ENCODE results near the gene POGLUT3. TPM values are rescaled to one million over a fixed set of nuclear protein-coding genes. Genes with fewer than 3 reads are reported as not detected.

POGLUT3 gene
- total RNA-seq, 2 donors from 2014 or later = 19.2 to 25.0 TPM

DNA sequence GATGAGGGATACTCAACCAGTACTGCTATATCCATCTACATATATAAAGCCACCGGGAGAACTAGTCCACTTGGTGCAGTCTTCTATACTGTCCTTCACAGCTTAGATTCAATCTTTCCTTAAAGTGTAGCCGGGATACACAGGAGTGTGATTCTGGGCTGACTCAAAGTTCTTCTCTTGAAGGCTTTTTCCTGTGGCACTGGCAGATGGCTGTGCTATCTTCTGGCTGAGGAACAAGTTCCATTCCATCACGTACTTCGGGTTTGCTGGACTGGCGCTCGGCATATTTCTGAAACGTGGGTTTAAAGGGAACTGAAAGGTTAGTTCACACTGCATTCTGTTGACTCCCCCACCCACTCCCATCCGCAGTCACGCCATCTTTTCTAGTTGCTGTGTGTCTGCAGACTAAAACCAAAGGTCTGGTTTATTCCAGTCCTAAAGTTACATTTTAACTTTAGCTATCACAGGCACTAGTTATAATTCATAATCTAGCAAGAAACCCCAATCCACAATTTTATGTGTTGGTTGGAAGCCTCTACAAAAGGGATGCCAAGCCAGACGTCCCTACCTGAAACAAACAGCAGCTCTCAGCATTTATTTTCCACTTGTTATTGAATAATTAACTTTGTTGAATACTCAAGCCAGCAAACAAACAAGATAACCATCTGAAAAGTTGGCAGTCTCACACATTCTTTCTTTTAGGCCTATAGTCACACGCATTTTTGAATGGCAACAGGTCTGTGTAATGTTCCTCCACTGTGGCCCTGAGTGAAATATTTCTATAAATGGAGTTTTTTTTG lies 23.3 kb downstream of the POGLUT3 start:
- Histone ChIP-seq H3K27ac (no peak overlapping the region), H3K4me3 (no peak overlapping the region), H3K4me1 (replicated peaks) (no peaks in the 10 kb centered on the region), H3K36me3 (peaks cover 0 to 4% of the 10 kb centered on the region in 2 donors), H3K9me3 (no peaks in the 10 kb centered on the region), H3K27me3 (replicated peaks; ENCODE audit: insufficient read depth) (no peaks in the 10 kb centered on the region)
- TF ChIP-seq POLR2A (IDR thresholded peaks at IDR 0.05) (no peak), POLR2AphosphoS5 (IDR thresholded peaks at IDR 0.05) (no peak)
- TF ChIP-seq, protein P1, sequence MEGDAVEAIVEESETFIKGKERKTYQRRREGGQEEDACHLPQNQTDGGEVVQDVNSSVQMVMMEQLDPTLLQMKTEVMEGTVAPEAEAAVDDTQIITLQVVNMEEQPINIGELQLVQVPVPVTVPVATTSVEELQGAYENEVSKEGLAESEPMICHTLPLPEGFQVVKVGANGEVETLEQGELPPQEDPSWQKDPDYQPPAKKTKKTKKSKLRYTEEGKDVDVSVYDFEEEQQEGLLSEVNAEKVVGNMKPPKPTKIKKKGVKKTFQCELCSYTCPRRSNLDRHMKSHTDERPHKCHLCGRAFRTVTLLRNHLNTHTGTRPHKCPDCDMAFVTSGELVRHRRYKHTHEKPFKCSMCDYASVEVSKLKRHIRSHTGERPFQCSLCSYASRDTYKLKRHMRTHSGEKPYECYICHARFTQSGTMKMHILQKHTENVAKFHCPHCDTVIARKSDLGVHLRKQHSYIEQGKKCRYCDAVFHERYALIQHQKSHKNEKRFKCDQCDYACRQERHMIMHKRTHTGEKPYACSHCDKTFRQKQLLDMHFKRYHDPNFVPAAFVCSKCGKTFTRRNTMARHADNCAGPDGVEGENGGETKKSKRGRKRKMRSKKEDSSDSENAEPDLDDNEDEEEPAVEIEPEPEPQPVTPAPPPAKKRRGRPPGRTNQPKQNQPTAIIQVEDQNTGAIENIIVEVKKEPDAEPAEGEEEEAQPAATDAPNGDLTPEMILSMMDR (IDR thresholded peaks at IDR 0.05) = no peak
- intact Hi-C loops (cut with DNase I) = no loop called here
- 77% methylated on average over 11 of the region's 11 CpGs for WGBS
- DNase-seq (ENCODE audit: low spot score) = no peak

DNA sequence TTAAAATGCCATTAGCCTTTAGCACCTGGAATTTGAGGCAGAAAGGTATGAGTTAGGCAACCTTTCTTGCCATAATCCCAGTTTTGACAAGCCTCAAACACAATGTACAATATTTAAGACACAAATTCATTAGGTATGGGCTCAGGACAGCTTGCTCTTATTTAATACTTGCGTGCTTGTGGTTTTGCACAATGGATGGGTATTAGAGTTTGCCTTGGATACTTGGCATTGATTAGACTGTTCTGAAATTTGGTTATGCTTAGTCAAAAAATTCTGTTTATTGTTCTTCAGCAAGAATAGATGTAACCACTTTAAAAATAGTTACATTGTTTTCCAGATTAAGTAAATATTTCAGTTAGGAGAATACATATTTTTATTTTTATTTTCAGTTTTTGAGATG lies 25.5 kb downstream of the POGLUT3 start:
- H3K4me1 ChIP-seq (replicated peaks) = no peaks in the 10 kb centered on the region
- no peak overlapping the region for H3K4me3 ChIP-seq
- intact Hi-C loops (cut with DNase I) = no loop called here
- no peaks in the 10 kb centered on the region for H3K27me3 ChIP-seq (replicated peaks; ENCODE audit: insufficient read depth)
- DNase-seq (ENCODE audit: low spot score) = no peak
- WGBS = 84% methylated on average over 1 of the region's 1 CpG
- TF ChIP-seq POLR2AphosphoS5 (IDR thresholded peaks at IDR 0.05) (no peak), POLR2A (IDR thresholded peaks at IDR 0.05) (no peak)
- TF ChIP-seq, protein P1 (IDR thresholded peaks at IDR 0.05) = no peak
- H3K36me3 ChIP-seq = peaks cover 0 to 4% of the 10 kb centered on the region in 2 donors
- no peaks in the 10 kb centered on the region for H3K9me3 ChIP-seq
- no peak overlapping the region for H3K27ac ChIP-seq

DNA sequence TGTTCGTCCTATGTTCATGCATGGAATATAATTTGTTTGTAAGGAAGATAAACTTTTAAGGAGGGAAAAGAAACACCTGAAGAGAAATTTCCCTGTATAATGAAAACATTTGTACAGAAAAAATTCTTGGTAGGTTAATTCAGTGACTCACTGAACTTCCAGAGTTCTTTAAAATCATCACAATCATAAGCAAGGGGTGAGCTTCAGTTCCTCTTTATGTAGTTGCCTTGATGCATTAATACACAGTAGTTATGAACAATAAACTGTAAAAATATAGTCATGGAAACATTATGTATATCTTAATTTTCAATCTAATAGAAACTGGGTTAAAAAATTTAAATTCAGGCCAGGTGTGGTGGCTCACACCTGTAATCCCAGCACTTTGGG lies 29.7 kb downstream of the POGLUT3 start:
- DNase-seq (ENCODE audit: low spot score) = no peak
- no peak for TF ChIP-seq POLR2AphosphoS5 (IDR thresholded peaks at IDR 0.05)
- H3K9me3 ChIP-seq = no peaks in the 10 kb centered on the region
- no peaks in the 10 kb centered on the region for H3K27me3 ChIP-seq (replicated peaks; ENCODE audit: insufficient read depth)
- no peak overlapping the region for H3K4me3 ChIP-seq
- H3K4me1 ChIP-seq (replicated peaks) = no peaks in the 10 kb centered on the region
- no peak overlapping the region for H3K27ac ChIP-seq
- H3K36me3 ChIP-seq = no peaks in the 10 kb centered on the region
- intact Hi-C loops (cut with DNase I) = loop anchor here (5.0 to 10.0 kb wide), 2 partner anchors 124 to 196 kb away; partner anchors contain the start of genes DDX10 and EXPH5
- WGBS = 84% methylated on average over 1 of the region's 1 CpG

DNA sequence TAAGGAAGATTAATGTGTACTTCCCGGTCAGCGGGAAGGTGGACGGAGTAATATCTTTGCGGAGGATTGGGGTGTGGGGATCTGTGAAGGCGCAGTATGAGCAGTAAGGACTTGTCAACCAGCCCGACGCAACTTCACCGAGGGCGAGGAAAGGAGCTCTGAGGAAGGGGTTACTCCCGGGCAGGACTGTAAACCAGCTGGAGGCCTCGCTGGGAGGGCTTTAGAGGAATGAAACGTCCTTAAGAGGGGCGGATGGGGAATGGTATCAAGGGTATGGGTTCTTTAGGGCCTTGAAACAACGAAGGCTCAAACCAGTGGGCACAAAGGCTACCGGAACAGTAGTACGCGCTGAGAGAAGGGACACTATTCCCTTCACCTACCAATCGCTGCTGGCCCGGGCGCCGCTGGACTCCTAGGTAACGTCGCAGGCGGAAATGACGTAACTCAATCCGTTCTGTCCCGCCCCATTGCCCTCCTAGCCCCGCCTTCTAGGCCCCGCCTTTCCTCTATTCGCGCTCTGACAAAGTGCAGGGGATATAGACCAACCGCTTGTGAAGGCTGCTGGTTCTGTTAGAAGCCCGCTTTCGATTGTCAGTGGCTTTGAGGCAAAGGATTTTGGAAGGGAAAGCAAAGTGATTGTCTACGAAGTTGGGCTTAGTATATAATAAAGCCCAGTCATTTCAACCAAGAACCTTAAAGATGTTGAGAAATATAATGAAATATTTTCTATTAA lies 30.9 kb downstream of the POGLUT3 start, which contains the start of gene C11orf65:
Gene C11orf65, minus strand, starts transcription at position 439 of the 733 bp plus-strand sequence. CDS start 5,970 bp downstream, outside the sequence.
- peak; percentile 97 for DNase-seq (ENCODE audit: low spot score)
- Histone ChIP-seq H3K4me3 (peak within 1 kb of the TSS; percentile 52 to 65), H3K4me1 (replicated peaks) (no peaks in the 10 kb centered on the region), H3K27ac (peak within 1 kb of the TSS; percentile 99), H3K9me3 (no peaks in the 10 kb centered on the region), H3K27me3 (replicated peaks; ENCODE audit: insufficient read depth) (no peaks in the 10 kb centered on the region), H3K36me3 (no peaks in the 10 kb centered on the region)
- under 1% methylated on average over 35 of the region's 35 CpGs for WGBS
- intact Hi-C loops (cut with DNase I) = loop anchor here (2.0 to 10.0 kb wide), 4 partner anchors 30 to 244 kb away; partner anchors contain the start of genes ATM, DDX10, EXPH5 and NPAT
- TF ChIP-seq, protein P1 (IDR thresholded peaks at IDR 0.05) = no peak
- TF ChIP-seq POLR2AphosphoS5 (IDR thresholded peaks at IDR 0.05) (peak; percentile 99), POLR2A (IDR thresholded peaks at IDR 0.05) (peak; percentile 98)

DNA sequence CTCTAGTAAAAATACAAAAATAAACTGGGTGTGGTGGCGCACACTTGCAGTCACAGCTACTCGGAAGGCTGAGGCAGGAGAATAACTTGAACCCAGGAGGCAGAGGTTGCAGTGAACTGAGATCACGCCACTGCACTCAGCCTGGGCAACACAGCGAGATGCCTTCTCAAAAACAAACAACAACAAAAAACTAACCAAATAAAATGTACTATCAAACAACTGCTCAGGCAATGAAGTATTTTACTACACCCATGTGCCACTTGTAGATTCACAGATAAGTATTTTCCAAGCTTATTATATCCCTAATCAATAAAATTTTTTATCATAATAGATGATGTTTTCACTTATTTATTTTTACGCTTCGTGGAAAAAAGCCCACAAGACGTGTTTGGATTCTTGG lies 31.8 kb downstream of the POGLUT3 start:
- Histone ChIP-seq H3K4me1 (replicated peaks) (no peaks in the 10 kb centered on the region), H3K4me3 (peak overlapping the region; percentile 52 to 65), H3K9me3 (no peaks in the 10 kb centered on the region), H3K36me3 (no peaks in the 10 kb centered on the region), H3K27me3 (replicated peaks; ENCODE audit: insufficient read depth) (no peaks in the 10 kb centered on the region), H3K27ac (peak overlapping the region; percentile 99)
- 42% methylated on average over 7 of the region's 7 CpGs for WGBS
- no peak for DNase-seq (ENCODE audit: low spot score)
- TF ChIP-seq, protein P1 (IDR thresholded peaks at IDR 0.05) = no peak
- TF ChIP-seq POLR2A (IDR thresholded peaks at IDR 0.05) (no peak), POLR2AphosphoS5 (IDR thresholded peaks at IDR 0.05) (no peak)
- intact Hi-C loops (cut with DNase I) = loop anchor here (2.0 to 10.0 kb wide), 4 partner anchors 30 to 244 kb away; partner anchors contain the start of genes ATM, DDX10, EXPH5 and NPAT

All from prostate gland (tissue), 2 donors.